GM21825 (cell line): Measurements from ENCODE around the gene SLC2A14.

Experiments used
- ATAC-seq: cut with Tn5 transposase; IDR thresholded peaks from one replicate; pipeline ENCODE4 v1.9.1; 2021; ENCODE audit warnings: mild to moderate bottlenecking, moderate library complexity; ENCODE audit not compliant: unreplicated experiment

The SLC2A14 gene

DNA sequence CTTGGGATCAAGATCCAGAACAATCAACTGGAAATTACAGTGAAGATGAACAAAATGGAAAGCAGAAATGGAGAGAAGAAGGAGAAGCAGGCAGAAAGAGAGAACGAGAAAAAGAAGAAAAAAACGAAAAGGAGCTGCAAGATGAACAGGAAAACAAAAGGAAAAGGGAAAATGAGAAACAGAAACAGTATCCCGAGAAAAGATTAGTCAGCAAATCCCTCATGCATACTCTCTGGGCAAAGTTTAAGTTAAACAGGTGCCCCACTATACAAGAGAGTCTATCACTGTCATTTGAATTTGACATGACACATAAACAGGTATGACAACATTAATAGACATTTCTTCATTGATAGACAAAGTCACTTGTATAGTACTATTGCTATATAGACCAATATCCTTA, 102.7 kb downstream of the SLC2A14 start:
- no peak for ATAC-seq
